ENCODE measurements around the gene CAMK1D.

DNA sequence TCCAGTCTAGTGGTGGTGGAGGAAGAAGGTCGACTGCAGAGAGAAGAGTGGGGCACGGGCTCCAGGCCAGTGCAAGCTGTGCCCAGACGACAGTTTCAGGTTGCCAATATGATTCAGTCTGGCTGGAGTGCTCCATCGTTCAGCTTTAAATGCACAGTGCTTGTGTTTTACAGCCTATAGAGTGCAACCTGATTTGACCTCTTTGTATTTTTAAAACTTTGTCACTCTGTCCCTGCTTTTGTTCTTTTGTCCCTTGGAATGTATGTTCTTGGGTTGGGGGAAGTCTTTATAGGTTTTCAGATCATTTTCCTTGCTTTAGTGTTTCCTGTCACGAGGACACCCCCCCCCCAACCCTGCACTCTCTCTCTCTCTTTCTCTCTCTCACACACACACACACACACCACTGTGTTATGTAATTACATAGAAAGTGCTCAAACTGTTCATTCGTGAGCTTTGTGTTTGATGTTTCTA, 198.0 kb downstream of the CAMK1D start:
- TF ChIP-seq, protein P1, sequence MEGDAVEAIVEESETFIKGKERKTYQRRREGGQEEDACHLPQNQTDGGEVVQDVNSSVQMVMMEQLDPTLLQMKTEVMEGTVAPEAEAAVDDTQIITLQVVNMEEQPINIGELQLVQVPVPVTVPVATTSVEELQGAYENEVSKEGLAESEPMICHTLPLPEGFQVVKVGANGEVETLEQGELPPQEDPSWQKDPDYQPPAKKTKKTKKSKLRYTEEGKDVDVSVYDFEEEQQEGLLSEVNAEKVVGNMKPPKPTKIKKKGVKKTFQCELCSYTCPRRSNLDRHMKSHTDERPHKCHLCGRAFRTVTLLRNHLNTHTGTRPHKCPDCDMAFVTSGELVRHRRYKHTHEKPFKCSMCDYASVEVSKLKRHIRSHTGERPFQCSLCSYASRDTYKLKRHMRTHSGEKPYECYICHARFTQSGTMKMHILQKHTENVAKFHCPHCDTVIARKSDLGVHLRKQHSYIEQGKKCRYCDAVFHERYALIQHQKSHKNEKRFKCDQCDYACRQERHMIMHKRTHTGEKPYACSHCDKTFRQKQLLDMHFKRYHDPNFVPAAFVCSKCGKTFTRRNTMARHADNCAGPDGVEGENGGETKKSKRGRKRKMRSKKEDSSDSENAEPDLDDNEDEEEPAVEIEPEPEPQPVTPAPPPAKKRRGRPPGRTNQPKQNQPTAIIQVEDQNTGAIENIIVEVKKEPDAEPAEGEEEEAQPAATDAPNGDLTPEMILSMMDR (IDR thresholded peaks at IDR 0.05; ENCODE audit: extremely low read depth in 1 of 2, insufficient read depth in 1 of 2, low read depth in 1 of 2, low read length in 2 of 2): no peak
- TF ChIP-seq POLR2A (IDR thresholded peaks at IDR 0.05; ENCODE audit: low read depth, low read length) (no peak), POLR2AphosphoS5 (IDR thresholded peaks at IDR 0.05; ENCODE audit: insufficient read depth, low read depth, low read length) (no peak), JUN (IDR thresholded peaks at IDR 0.05; ENCODE audit: borderline replicate concordance, insufficient read depth, insufficient read length, low read depth) (no peak), EZH2 (IDR thresholded peaks at IDR 0.05; ENCODE audit: borderline replicate concordance, low read depth, low read length, severe bottlenecking) (no peak), FOS (IDR thresholded peaks at IDR 0.05; ENCODE audit: borderline replicate concordance, insufficient read depth, low read length) (no peak), GATA2 (IDR thresholded peaks at IDR 0.05; ENCODE audit: insufficient read depth, insufficient read length, low read depth, low read length) (no peak)

All from endothelial cell of umbilical vein (primary cell).